Body of pancreas (tissue), 4 donors: ENCODE data around the gene TRMT10C. TPM values are rescaled to one million over a fixed set of nuclear protein-coding genes. Genes with fewer than 3 reads are reported as not detected.
"Not testable (repeated sequence)": the region's sequence is repeated elsewhere in the genome, so short reads cannot be mapped to it uniquely, and the experiment has no call there.

Experiments used
- ATAC-seq: fragments of 150-250 bp; one replicate; pipeline ENCODE4 v1.9.1; 2016
- DNase-seq, 4 donors: peaks; one replicate each; pipeline ENCODE4 v3.0.0-alpha.2; 2019
- H3K27ac ChIP-seq, 4 donors: fragments of 200-600 bp; sonication (generic); 1 replicate in 3 of 4; 2 replicates in 1 of 4; pipeline versions ENCODE4 v1.5.1 to v1.6.1; 2016 to 2019; ENCODE audit warnings: mild to moderate bottlenecking in 1 of 4, mixed read lengths in 1 of 4, moderate library complexity in 1 of 4
- H3K27me3 ChIP-seq, 2 donors: fragments of 200-600 bp; sonication (generic); one replicate each; pipeline ENCODE4 v1.6.0; 2016; ENCODE audit warnings: mild to moderate bottlenecking in 1 of 2
- H3K36me3 ChIP-seq, 2 donors: fragments of 200-600 bp; sonication (generic); replicated peaks in 1 of 2; 2 replicates each; pipeline ENCODE4 v1.5.1; 2016; ENCODE audit warnings: low read depth in 2 of 2; ENCODE audit not compliant: insufficient read depth in 1 of 2
- H3K4me1 ChIP-seq: fragments of 200-600 bp; sonication (generic); one replicate; pipeline ENCODE4 v1.6.0; 2016
- H3K4me3 ChIP-seq, 2 donors: fragments of 200-600 bp; sonication (generic); 1 replicate in 1 of 2; 2 replicates in 1 of 2; pipeline ENCODE4 v1.5.1; 2016 to 2019
- H3K9me3 ChIP-seq, 3 donors: fragments of 200-600 bp; sonication (generic); 1 replicate in 2 of 3; 2 replicates in 1 of 3; pipeline ENCODE4 v1.5.1; 2016
- POLR2A ChIP-seq, 3 donors: fragments of 450-650 bp; IDR thresholded peaks; one replicate each; pipeline ENCODE4 v1.6.1; 2016; ENCODE audit warnings: antibody characterized with exemption in 3 of 3, mild to moderate bottlenecking in 2 of 3
- WGBS, 2 donors: methylation state at CpG; one replicate each; pipeline ENCODE4 v1.1.5; 2017; 5-methylcytosine and 5-hydroxymethylcytosine counted together
- intact Hi-C: fragments of 100-400 bp; cut with DNase I; formaldehyde crosslinking; loops from one replicate; pipeline ENCODE4 v1.15.1; 2023
- small RNA-seq: library from RNA; depleted of rRNA; stranded (forward); fragments of <200 nt; gene quantifications from one replicate; pipeline ENCODE3, GENCODE V24; 2016
- total RNA-seq, 2 donors: library from RNA; depleted of rRNA; stranded (reverse); fragments of >200 nt; gene quantifications; one replicate each; pipeline ENCODE4 v1.1.0, GENCODE V29; 2016
- TF ChIP-seq, protein P1 (sequence below), 7 experiments: fragments of 450-650 bp in 4 of 7; fragments of 200-600 bp in 3 of 7; sonication (generic) in 3 of 7; IDR thresholded peaks; one replicate each; pipeline ENCODE4 v1.5.1; 2016 to 2019; ENCODE audit warnings: antibody characterized with exemption in 7 of 7

Gene TRMT10C
- total RNA-seq, 2 donors from 2014 or later, result 3.3 to 9.9 TPM

DNA sequence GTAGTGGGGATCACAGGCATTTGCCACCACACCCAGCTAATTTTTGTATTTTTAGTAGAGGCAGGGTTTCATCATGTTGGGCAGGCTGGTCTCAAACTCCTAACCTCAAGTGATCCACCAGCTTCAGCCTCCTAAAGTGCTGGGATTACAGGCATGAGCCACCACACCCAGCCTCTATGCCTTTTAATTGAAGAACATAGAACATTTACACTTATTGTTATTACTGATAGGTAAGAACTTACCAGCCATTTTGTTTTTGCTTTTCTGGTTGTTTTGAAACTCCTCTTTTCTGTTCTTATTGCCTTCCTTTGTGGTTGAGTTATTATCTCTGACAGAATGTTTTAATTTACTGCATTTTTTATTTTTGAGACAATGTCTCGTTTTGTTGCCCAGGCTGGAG lies 41.5 kb downstream of the TRMT10C start:
- DNase-seq (no peak), ATAC-seq (no peak)
- Histone ChIP-seq H3K9me3 (no peaks in the 10 kb centered on the region), H3K4me1 (no peaks in the 10 kb centered on the region), H3K4me3 (no peak overlapping the region), H3K36me3 (no peaks in the 10 kb centered on the region), H3K27ac (no peak overlapping the region), H3K27me3 (no peaks in the 10 kb centered on the region)
- no peak for TF ChIP-seq POLR2A (IDR thresholded peaks at IDR 0.05)
- TF ChIP-seq, protein P1, sequence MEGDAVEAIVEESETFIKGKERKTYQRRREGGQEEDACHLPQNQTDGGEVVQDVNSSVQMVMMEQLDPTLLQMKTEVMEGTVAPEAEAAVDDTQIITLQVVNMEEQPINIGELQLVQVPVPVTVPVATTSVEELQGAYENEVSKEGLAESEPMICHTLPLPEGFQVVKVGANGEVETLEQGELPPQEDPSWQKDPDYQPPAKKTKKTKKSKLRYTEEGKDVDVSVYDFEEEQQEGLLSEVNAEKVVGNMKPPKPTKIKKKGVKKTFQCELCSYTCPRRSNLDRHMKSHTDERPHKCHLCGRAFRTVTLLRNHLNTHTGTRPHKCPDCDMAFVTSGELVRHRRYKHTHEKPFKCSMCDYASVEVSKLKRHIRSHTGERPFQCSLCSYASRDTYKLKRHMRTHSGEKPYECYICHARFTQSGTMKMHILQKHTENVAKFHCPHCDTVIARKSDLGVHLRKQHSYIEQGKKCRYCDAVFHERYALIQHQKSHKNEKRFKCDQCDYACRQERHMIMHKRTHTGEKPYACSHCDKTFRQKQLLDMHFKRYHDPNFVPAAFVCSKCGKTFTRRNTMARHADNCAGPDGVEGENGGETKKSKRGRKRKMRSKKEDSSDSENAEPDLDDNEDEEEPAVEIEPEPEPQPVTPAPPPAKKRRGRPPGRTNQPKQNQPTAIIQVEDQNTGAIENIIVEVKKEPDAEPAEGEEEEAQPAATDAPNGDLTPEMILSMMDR (IDR thresholded peaks at IDR 0.05), result no peak
- intact Hi-C loops, result no loop called here
- 95 to 100% methylated on average over 1 of the region's 1 CpG for WGBS, 2 donors

DNA sequence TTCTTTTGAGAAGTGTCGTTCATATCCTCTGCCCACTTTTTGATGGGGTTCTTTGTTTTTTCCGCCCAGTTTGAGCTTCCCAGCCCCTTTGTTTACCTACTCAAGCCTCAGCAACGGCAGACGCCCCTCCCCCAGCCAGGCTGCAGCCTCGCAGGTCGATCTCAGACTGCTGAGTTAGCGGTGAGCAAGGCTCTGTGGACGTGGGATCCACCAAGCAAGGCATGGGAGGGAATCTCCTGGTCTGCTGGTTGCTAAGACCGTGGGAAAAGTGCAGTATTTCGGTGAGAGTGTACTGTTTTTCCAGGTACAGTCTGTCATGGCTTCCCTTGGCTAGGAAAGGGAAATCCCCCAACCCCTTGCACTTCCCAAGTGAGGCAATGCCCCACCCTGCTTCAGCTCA lies 43.7 kb downstream of the TRMT10C start:
- DNase-seq, H3K9me3 ChIP-seq, H3K27ac ChIP-seq, H3K4me3 ChIP-seq, H3K4me1 ChIP-seq, H3K36me3 ChIP-seq, H3K27me3 ChIP-seq, ATAC-seq, intact Hi-C loops: not testable (repeated sequence)
- 57 to 61% methylated on average over 10 of the region's 10 CpGs for WGBS, 2 donors

DNA sequence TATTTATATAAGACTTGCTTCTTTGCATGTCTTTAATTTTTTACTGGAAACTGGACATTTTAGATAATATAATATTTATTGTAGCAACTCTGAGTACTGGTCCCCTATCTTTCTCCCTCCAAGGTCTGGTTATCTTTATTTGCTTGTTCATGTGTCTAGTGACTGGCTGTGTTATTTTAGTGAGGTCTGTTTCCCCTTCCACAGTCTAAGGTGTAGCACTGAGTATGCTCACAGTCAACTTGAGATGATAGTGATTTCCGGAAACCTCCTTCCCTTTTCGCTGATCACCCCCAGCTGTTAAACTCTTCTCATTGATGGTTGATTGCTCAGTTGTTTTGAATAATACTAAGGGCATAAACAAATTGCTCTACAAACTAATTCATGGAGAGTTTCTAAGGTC lies 49.4 kb downstream of the TRMT10C start:
- ATAC-seq (no peak), DNase-seq (no peak)
- Histone ChIP-seq H3K27me3 (no peaks in the 10 kb centered on the region), H3K27ac (no peak overlapping the region), H3K4me1 (no peaks in the 10 kb centered on the region), H3K4me3 (no peak overlapping the region), H3K9me3 (no peaks in the 10 kb centered on the region), H3K36me3 (no peaks in the 10 kb centered on the region)
- WGBS, 2 donors, result 84 to 94% methylated on average over 2 of the region's 2 CpGs
- TF ChIP-seq POLR2A (IDR thresholded peaks at IDR 0.05), result no peak
- TF ChIP-seq, protein P1 (IDR thresholded peaks at IDR 0.05), result no peak
- intact Hi-C loops, result no loop called here

DNA sequence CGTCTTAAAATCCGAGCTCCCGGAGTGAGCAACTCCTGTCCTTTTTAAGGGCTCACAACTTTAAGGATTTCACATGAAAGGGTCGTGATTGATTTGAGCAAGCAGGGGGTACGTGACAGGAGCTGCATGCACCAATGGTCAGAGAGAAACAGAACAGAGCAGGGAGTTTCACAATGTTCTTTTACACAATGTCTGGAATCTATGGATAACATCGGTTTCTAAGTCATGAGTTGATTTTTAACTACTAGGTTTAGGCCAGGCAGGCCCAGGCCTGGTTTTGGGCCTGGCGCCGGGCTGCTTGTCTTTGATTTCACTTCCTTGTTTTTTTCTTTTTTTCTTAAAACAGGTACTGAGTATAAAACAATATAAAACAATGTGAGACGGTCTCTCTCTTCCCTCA lies 51.3 kb downstream of the TRMT10C start:
- ATAC-seq, H3K9me3 ChIP-seq, H3K27ac ChIP-seq, H3K4me3 ChIP-seq, intact Hi-C loops, H3K27me3 ChIP-seq, H3K4me1 ChIP-seq, DNase-seq, H3K36me3 ChIP-seq: not testable (repeated sequence)
- WGBS, 2 donors, result 69 to 74% methylated on average over 9 of the region's 9 CpGs

DNA sequence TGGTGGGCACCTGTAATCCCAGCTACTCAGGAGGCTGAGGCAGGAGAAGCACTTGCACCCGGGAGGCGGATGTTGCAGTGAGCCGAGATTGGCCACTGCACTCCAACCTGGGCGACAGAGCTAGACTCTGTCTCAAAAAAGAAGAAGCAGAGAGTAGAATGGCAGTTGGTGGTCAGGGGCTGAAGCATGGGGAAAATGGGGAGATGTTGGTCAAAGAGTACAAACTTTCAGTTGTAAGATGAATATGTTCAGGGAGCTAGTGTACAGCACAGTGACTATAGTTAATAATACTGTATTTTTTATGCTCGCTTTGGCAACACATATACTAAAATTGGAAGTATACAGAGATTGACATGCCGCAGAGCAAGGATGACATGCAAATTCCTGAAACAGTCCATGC lies 53.9 kb downstream of the TRMT10C start:
- H3K4me1 ChIP-seq, result no peaks in the 10 kb centered on the region
- no peaks in the 10 kb centered on the region for H3K36me3 ChIP-seq
- DNase-seq, result no peak
- H3K27me3 ChIP-seq, result no peaks in the 10 kb centered on the region
- no peak overlapping the region for H3K27ac ChIP-seq
- no peak for ATAC-seq
- WGBS, 2 donors, result 87 to 88% methylated on average over 6 of the region's 6 CpGs
- H3K4me3 ChIP-seq, result no peak overlapping the region
- intact Hi-C loops, result no loop called here
- H3K9me3 ChIP-seq, result no peaks in the 10 kb centered on the region
- no peak for TF ChIP-seq POLR2A (IDR thresholded peaks at IDR 0.05)
- TF ChIP-seq, protein P1 (IDR thresholded peaks at IDR 0.05), result no peak

Small RNAs within 50 kb of the gene (small RNA-seq; reads per million reads assigned to genes)
- not detected for gene RNU6-1256P

Other genes with a start within 250 kb of the TRMT10C start
- gene IMPG2, start 241.3 kb upstream of the TRMT10C start, total RNA-seq, result under 1 TPM; 0.26 to 0.33 TPM
- 10 to 100 TPM; 23.1 to 23.4 TPM for gene SENP7, start 48.7 kb upstream of the TRMT10C start, total RNA-seq
- 10 to 100 TPM; 48.5 to 76.3 TPM for gene PCNP, start 12.3 kb downstream of the TRMT10C start, total RNA-seq
- 10 to 100 TPM; 11.5 to 20.5 TPM for gene ZBTB11, start 115.3 kb downstream of the TRMT10C start, total RNA-seq
- 100 to 1,000 TPM; 616 to 646 TPM for gene RPL24, start 124.8 kb downstream of the TRMT10C start, total RNA-seq
- 1 to 10 TPM; 3.3 to 3.4 TPM for gene CEP97, start 162.7 kb downstream of the TRMT10C start, total RNA-seq
- gene NXPE3, start 217.3 kb downstream of the TRMT10C start, total RNA-seq, result 1 to 10 TPM; 3.1 to 4.6 TPM